BE2C (cell line): Measurements from ENCODE around the gene SASH3.

Experiments used
- DNase-seq: peaks from one replicate; pipeline ENCODE4 v3.0.0-alpha.2; 2020
- H3K27me3 ChIP-seq: fragments of 250-450 bp; sonication (Bioruptor Pico); 2 replicates; pipeline ENCODE4 v1.5.1; 2020; ENCODE audit warnings: mild to moderate bottlenecking
- H3K36me3 ChIP-seq: fragments of 250-450 bp; sonication (Bioruptor Pico); 2 replicates; pipeline ENCODE4 v1.5.1; 2020; ENCODE audit warnings: mild to moderate bottlenecking
- H3K4me1 ChIP-seq: fragments of 250-450 bp; sonication (Bioruptor Pico); 2 replicates; pipeline ENCODE4 v1.5.1; 2020
- H3K4me3 ChIP-seq: 2 replicates; pipeline ENCODE4 v1.5.1; 2011; ENCODE audit warnings: low read depth, low read length
- H3K9me3 ChIP-seq: fragments of 250-450 bp; sonication (Bioruptor Pico); 2 replicates; pipeline ENCODE4 v1.5.1; 2020
- TF ChIP-seq, protein P1 (sequence below): IDR thresholded peaks from 2 replicates; pipeline ENCODE4 v1.5.1; 2012; ENCODE audit warnings: mild to moderate bottlenecking, low read depth, low read length

SASH3 gene

DNA sequence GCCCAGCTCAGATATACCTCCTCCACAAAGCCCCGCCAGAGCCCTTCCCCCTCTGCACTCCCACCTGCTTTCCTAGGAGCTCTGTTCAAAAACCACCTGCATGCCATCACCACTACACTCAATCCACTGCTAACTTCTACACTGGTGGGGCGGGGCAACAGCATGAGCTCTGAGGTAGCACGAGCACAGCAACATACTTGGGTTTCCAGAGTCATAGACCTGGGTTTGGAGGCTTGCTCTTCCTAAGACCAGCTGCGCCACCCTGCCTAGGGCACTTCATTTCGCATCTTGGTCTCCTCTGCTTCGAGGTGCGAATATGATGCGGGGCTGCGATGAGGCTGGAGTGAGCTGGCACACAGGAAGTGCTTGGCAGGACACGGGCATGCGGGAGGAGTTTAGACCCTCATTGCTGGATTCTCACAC, 3.6 kb downstream of the SASH3 start:
- no peak for DNase-seq
- H3K9me3 ChIP-seq = no peaks in the 10 kb centered on the region
- no peak overlapping the region for H3K4me3 ChIP-seq
- H3K27me3 ChIP-seq = no peaks in the 10 kb centered on the region
- no peaks in the 10 kb centered on the region for H3K4me1 ChIP-seq
- TF ChIP-seq, protein P1, sequence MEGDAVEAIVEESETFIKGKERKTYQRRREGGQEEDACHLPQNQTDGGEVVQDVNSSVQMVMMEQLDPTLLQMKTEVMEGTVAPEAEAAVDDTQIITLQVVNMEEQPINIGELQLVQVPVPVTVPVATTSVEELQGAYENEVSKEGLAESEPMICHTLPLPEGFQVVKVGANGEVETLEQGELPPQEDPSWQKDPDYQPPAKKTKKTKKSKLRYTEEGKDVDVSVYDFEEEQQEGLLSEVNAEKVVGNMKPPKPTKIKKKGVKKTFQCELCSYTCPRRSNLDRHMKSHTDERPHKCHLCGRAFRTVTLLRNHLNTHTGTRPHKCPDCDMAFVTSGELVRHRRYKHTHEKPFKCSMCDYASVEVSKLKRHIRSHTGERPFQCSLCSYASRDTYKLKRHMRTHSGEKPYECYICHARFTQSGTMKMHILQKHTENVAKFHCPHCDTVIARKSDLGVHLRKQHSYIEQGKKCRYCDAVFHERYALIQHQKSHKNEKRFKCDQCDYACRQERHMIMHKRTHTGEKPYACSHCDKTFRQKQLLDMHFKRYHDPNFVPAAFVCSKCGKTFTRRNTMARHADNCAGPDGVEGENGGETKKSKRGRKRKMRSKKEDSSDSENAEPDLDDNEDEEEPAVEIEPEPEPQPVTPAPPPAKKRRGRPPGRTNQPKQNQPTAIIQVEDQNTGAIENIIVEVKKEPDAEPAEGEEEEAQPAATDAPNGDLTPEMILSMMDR = no peak
- no peaks in the 10 kb centered on the region for H3K36me3 ChIP-seq

DNA sequence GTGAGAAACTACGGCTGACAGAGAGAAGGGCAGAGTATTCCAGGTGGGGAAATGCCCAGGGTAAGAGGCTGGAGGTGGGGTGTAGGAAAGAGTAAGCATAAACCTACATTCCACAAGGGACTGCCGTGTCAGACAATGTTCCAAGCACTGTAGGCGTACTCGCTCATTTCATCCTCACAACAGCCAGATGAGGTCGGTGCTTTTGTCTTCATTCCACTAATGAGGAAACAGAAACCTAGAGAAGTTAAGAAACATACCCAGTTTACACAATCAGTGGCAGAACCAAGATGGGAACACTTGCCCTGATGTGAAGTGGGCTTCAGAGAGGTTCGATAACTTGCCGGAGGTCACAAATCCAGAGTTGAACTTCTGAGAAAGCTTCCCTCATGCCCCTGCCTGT, 4.6 kb downstream of the SASH3 start:
- TF ChIP-seq, protein P1 = no peak
- no peaks in the 10 kb centered on the region for H3K4me1 ChIP-seq
- no peak overlapping the region for H3K4me3 ChIP-seq
- no peak for DNase-seq
- H3K27me3 ChIP-seq = no peaks in the 10 kb centered on the region
- no peaks in the 10 kb centered on the region for H3K9me3 ChIP-seq
- H3K36me3 ChIP-seq = no peaks in the 10 kb centered on the region

DNA sequence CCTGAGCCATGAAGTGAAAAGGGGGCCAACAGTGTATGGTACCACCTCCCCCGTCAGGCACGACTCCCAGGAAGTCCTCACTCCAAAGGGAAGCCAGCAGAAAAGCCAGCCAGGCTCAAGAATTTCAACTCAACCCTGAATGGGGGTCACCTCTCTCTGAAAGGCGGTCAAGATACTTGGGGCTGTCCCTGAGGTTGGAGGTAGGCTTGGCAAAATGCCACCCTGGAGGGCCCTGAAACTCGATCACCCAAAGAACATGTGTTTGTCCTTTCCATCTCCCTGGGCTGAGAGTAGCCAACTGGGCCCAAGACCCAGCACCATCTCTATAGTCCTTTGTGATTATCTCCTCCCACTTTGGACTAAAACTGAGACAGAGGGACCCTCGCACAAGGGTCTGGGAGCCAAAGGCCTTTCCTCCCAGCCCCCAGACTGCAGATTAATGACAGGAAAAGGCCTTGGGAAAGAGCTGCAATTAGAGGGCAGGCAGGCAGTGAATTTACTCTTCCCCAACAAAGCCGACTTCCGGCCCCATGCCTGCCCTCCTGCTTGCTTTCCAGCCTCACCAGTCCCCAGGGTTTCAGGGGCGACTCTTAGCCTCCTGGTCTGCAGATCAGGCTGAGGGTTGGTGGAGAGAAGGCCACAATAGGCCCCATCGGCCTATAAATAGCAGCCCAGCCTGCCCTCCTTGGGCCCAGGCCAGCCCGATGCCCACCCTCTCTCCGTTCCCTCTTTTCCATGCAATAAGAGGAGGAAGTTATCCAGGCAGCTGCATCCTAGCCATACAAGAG, 5.6 kb downstream of the SASH3 start:
- Histone ChIP-seq H3K4me1 (no peaks in the 10 kb centered on the region), H3K4me3 (no peak overlapping the region), H3K9me3 (no peaks in the 10 kb centered on the region), H3K27me3 (no peaks in the 10 kb centered on the region), H3K36me3 (no peaks in the 10 kb centered on the region)
- no peak for DNase-seq
- TF ChIP-seq, protein P1 = no peak

DNA sequence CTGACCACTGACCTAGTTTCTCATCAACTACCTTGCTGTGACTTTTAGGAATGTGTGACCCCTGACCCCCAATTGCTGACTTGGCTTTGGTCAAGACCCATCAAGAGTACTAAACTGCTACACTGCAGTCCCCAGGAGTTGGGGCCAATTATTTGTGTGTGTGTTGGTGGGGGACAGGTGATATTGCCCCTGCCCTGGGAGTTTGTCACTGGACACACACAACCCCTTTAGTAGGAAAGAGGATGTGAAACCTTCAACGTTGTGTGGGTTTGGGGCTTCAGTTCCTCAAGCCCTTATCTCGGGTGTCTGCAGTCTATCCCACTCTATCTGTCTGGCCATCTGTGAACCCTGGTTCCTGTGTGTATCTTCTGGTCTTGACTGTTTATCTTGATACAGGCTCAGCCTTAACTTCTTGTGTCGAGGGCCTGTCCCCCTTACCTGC, 6.5 kb downstream of the SASH3 start:
- Histone ChIP-seq H3K36me3 (no peaks in the 10 kb centered on the region), H3K4me3 (no peak overlapping the region), H3K4me1 (no peaks in the 10 kb centered on the region), H3K27me3 (no peaks in the 10 kb centered on the region), H3K9me3 (no peaks in the 10 kb centered on the region)
- TF ChIP-seq, protein P1 = no peak
- DNase-seq = no peak

DNA sequence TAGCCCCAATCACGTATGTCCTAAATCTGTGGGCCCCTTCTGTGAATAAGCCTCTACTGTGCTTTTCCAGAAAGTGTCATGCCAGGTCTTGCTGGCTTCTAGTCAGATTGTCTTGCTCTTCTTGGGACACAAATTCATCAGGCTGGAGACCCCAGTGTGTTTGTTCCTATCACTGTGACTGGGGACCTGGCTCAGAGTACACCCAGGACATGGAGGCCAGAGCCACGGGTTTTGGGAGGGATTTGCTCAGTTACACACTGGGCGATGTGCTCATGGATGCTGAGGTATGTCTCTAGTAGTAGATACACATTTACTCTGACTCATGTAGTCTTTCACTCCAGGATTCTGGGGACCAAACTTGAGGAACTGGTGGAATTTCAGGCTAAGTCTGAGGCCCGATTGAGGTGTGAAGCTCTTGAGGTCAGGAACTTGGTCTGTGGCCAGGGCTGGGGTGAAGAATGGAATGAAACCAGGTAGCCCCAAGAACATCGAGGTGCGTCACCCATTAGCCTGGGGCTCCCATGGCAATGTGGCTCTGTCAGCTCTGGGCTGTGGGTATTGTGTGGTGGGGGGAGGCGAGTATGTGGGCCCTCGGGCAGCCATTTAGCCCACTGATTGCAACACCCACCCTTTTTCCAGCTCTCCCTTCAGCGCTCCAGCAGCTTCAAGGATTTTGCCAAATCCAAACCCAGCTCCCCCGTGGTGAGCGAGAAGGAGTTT, 7.7 kb downstream of the SASH3 start:
- TF ChIP-seq, protein P1 = no peak
- Histone ChIP-seq H3K4me1 (no peaks in the 10 kb centered on the region), H3K27me3 (no peaks in the 10 kb centered on the region), H3K4me3 (no peak overlapping the region), H3K36me3 (no peaks in the 10 kb centered on the region), H3K9me3 (no peaks in the 10 kb centered on the region)
- no peak for DNase-seq

DNA sequence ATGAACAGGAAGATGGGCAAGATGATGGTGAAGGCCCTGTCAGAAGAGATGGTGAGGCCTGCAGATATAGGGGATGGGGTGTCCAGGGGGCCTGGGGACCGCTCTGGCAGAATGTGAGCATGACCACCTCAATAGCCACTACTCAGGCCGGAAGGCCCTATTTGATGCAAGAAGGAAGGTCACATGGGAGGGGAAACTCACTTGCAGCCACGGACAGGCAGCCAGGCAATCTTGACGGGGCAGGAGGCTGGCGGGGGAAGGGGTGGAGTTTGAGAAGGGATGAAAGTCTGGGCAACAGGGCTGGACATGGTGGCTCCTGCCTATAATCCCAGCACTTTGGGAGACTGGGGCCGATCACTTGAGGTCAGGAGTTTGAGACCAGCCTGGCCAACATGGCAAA, 8.8 kb downstream of the SASH3 start:
- TF ChIP-seq, protein P1 = no peak
- Histone ChIP-seq H3K27me3 (no peaks in the 10 kb centered on the region), H3K36me3 (no peaks in the 10 kb centered on the region)

More for the DNA sequence above, 8.8 kb downstream of the SASH3 start:
- Histone ChIP-seq H3K9me3 (no peaks in the 10 kb centered on the region), H3K4me1 (no peaks in the 10 kb centered on the region), H3K4me3 (no peak overlapping the region)
- DNase-seq = no peak
